ENCODE measurements around the gene GHITM.

DNA sequence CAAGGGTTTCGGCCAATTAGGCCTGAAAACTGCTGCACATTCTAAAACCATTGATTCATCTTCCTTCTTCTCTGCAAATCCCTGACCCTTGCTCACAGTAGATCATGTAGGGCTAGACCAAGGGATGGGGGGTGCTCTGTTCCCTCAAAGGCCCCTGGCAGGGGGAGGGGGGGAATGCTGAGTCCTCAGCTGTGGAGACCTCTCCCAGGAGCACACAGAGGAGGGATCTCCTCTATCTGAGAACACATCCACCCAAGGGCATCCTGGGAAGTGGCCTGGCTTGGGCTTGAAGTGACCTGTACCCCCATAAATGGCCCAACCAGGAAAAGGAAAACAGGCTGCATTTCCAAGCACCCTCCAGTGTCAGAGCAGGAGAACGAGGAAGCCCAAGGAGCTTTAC is 54.0 kb downstream of the GHITM start:
- TF ChIP-seq, protein P1, sequence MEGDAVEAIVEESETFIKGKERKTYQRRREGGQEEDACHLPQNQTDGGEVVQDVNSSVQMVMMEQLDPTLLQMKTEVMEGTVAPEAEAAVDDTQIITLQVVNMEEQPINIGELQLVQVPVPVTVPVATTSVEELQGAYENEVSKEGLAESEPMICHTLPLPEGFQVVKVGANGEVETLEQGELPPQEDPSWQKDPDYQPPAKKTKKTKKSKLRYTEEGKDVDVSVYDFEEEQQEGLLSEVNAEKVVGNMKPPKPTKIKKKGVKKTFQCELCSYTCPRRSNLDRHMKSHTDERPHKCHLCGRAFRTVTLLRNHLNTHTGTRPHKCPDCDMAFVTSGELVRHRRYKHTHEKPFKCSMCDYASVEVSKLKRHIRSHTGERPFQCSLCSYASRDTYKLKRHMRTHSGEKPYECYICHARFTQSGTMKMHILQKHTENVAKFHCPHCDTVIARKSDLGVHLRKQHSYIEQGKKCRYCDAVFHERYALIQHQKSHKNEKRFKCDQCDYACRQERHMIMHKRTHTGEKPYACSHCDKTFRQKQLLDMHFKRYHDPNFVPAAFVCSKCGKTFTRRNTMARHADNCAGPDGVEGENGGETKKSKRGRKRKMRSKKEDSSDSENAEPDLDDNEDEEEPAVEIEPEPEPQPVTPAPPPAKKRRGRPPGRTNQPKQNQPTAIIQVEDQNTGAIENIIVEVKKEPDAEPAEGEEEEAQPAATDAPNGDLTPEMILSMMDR (IDR thresholded peaks at IDR 0.05; ENCODE audit: control extremely low read depth in 1 of 3, insufficient read depth in 1 of 3, low read depth in 1 of 3, low read length in 3 of 3): no peak
- no peak for TF ChIP-seq ZNF274 (IDR thresholded peaks at IDR 0.05; ENCODE audit: borderline replicate concordance, extremely low read depth, low read length)
- no peak for TF ChIP-seq POLR2A (IDR thresholded peaks at IDR 0.05; ENCODE audit: control extremely low read depth in 1 of 2, low read depth in 2 of 2, low read length in 2 of 2)
- no peak for TF ChIP-seq GTF2F1 (IDR thresholded peaks at IDR 0.05; ENCODE audit: borderline replicate concordance, low read depth, low read length)
- TF ChIP-seq, protein P2, sequence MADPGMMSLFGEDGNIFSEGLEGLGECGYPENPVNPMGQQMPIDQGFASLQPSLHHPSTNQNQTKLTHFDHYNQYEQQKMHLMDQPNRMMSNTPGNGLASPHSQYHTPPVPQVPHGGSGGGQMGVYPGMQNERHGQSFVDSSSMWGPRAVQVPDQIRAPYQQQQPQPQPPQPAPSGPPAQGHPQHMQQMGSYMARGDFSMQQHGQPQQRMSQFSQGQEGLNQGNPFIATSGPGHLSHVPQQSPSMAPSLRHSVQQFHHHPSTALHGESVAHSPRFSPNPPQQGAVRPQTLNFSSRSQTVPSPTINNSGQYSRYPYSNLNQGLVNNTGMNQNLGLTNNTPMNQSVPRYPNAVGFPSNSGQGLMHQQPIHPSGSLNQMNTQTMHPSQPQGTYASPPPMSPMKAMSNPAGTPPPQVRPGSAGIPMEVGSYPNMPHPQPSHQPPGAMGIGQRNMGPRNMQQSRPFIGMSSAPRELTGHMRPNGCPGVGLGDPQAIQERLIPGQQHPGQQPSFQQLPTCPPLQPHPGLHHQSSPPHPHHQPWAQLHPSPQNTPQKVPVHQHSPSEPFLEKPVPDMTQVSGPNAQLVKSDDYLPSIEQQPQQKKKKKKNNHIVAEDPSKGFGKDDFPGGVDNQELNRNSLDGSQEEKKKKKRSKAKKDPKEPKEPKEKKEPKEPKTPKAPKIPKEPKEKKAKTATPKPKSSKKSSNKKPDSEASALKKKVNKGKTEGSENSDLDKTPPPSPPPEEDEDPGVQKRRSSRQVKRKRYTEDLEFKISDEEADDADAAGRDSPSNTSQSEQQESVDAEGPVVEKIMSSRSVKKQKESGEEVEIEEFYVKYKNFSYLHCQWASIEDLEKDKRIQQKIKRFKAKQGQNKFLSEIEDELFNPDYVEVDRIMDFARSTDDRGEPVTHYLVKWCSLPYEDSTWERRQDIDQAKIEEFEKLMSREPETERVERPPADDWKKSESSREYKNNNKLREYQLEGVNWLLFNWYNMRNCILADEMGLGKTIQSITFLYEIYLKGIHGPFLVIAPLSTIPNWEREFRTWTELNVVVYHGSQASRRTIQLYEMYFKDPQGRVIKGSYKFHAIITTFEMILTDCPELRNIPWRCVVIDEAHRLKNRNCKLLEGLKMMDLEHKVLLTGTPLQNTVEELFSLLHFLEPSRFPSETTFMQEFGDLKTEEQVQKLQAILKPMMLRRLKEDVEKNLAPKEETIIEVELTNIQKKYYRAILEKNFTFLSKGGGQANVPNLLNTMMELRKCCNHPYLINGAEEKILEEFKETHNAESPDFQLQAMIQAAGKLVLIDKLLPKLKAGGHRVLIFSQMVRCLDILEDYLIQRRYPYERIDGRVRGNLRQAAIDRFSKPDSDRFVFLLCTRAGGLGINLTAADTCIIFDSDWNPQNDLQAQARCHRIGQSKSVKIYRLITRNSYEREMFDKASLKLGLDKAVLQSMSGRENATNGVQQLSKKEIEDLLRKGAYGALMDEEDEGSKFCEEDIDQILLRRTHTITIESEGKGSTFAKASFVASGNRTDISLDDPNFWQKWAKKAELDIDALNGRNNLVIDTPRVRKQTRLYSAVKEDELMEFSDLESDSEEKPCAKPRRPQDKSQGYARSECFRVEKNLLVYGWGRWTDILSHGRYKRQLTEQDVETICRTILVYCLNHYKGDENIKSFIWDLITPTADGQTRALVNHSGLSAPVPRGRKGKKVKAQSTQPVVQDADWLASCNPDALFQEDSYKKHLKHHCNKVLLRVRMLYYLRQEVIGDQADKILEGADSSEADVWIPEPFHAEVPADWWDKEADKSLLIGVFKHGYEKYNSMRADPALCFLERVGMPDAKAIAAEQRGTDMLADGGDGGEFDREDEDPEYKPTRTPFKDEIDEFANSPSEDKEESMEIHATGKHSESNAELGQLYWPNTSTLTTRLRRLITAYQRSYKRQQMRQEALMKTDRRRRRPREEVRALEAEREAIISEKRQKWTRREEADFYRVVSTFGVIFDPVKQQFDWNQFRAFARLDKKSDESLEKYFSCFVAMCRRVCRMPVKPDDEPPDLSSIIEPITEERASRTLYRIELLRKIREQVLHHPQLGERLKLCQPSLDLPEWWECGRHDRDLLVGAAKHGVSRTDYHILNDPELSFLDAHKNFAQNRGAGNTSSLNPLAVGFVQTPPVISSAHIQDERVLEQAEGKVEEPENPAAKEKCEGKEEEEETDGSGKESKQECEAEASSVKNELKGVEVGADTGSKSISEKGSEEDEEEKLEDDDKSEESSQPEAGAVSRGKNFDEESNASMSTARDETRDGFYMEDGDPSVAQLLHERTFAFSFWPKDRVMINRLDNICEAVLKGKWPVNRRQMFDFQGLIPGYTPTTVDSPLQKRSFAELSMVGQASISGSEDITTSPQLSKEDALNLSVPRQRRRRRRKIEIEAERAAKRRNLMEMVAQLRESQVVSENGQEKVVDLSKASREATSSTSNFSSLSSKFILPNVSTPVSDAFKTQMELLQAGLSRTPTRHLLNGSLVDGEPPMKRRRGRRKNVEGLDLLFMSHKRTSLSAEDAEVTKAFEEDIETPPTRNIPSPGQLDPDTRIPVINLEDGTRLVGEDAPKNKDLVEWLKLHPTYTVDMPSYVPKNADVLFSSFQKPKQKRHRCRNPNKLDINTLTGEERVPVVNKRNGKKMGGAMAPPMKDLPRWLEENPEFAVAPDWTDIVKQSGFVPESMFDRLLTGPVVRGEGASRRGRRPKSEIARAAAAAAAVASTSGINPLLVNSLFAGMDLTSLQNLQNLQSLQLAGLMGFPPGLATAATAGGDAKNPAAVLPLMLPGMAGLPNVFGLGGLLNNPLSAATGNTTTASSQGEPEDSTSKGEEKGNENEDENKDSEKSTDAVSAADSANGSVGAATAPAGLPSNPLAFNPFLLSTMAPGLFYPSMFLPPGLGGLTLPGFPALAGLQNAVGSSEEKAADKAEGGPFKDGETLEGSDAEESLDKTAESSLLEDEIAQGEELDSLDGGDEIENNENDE (IDR thresholded peaks at IDR 0.05; ENCODE audit: insufficient replicate concordance, low read length): no peak
- TF ChIP-seq, protein P3, sequence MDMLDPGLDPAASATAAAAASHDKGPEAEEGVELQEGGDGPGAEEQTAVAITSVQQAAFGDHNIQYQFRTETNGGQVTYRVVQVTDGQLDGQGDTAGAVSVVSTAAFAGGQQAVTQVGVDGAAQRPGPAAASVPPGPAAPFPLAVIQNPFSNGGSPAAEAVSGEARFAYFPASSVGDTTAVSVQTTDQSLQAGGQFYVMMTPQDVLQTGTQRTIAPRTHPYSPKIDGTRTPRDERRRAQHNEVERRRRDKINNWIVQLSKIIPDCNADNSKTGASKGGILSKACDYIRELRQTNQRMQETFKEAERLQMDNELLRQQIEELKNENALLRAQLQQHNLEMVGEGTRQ (IDR thresholded peaks at IDR 0.05; ENCODE audit: low read length): no peak
- TF ChIP-seq JUND (IDR thresholded peaks at IDR 0.05; ENCODE audit: low read length): no peak
- no peak for TF ChIP-seq BCL11A (IDR thresholded peaks at IDR 0.05; ENCODE audit: low read depth in 2 of 2, low read length in 2 of 2)

Data from H1 (cell line).